A673 (cell line): ENCODE data around the gene IGF1. TPM values are rescaled to one million over a fixed set of nuclear protein-coding genes. Genes with fewer than 3 reads are reported as not detected.

Source experiments
- BruUV-seq: library from RNA; stranded (reverse); fragments of 400-500 nt; replicated peaks from 2 replicates; lab custom pipeline; 2021; lab: Mats Ljungman, UMichigan
- CTCF ChIA-PET: fragments of 300-600 bp; sonication (Branson Sonifier 250); formaldehyde crosslinking; loops from one replicate; lab custom pipeline; 2022; ENCODE audit warnings: antibody characterized with exemption; lab: Charles Lee
- POLR2A ChIA-PET: fragments of 300-600 bp; sonication (Branson Sonifier 250); formaldehyde crosslinking; loops from one replicate; lab custom pipeline; 2022; ENCODE audit warnings: antibody characterized with exemption; ENCODE audit not compliant: low non-redundant PET; lab: Charles Lee
- DNase-seq: peaks from one replicate; pipeline ENCODE4 v3.0.0-alpha.2; 2015; ENCODE audit warnings: low spot score
- H3K27ac ChIP-seq: fragments of 200-600 bp; sonication (generic); 2 replicates; pipeline ENCODE4 v1.5.1; 2016; ENCODE audit warnings: mixed run types, low read depth, mild to moderate bottlenecking, mixed read lengths, antibody characterized with exemption, low read length; ENCODE audit not compliant: poor library complexity, severe bottlenecking
- H3K27me3 ChIP-seq: fragments of 200-600 bp; sonication (generic); replicated peaks from 2 replicates; pipeline ENCODE4 v1.6.1; 2017; ENCODE audit warnings: mixed run types, low read depth, mild to moderate bottlenecking, mixed read lengths, antibody characterized with exemption, low read length; ENCODE audit not compliant: insufficient read depth, poor library complexity
- H3K36me3 ChIP-seq: fragments of 200-600 bp; sonication (generic); 2 replicates; pipeline ENCODE4 v1.6.1; 2016; ENCODE audit warnings: mixed run types, mild to moderate bottlenecking, mixed read lengths, antibody characterized with exemption, low read length; ENCODE audit not compliant: insufficient read depth, poor library complexity, severe bottlenecking
- H3K4me1 ChIP-seq: fragments of 200-600 bp; sonication (generic); 2 replicates; pipeline ENCODE4 v1.6.1; 2017; ENCODE audit warnings: mixed run types, mild to moderate bottlenecking, mixed read lengths, antibody characterized with exemption, low read length; ENCODE audit not compliant: insufficient read depth, poor library complexity, severe bottlenecking
- H3K4me3 ChIP-seq: fragments of 200-600 bp; sonication (generic); 2 replicates; pipeline ENCODE4 v1.5.1; 2016; ENCODE audit warnings: low read depth, mixed run types, mild to moderate bottlenecking, mixed read lengths, low read length; ENCODE audit not compliant: poor library complexity, severe bottlenecking
- H3K9me3 ChIP-seq: fragments of 200-600 bp; sonication (generic); 2 replicates; pipeline ENCODE4 v1.6.1; 2016; ENCODE audit warnings: mixed run types, low read depth, mild to moderate bottlenecking, mixed read lengths, antibody characterized with exemption, low read length; ENCODE audit not compliant: poor library complexity, severe bottlenecking
- CTCF ChIP-seq: fragments of 300-800, 200-600 bp; sonication (generic); conservative IDR thresholded peaks from 2 replicates; pipeline ENCODE4 v1.5.1; 2017; ENCODE audit warnings: low read depth, mild to moderate bottlenecking, antibody characterized with exemption, low read length, moderate library complexity, mixed read lengths
- EZH2 ChIP-seq: fragments of 200-600 bp; sonication (generic); IDR thresholded peaks from 2 replicates; pipeline ENCODE4 v1.6.1; 2017; ENCODE audit warnings: borderline replicate concordance, low read depth, mild to moderate bottlenecking, mixed read lengths, antibody characterized with exemption, low read length; ENCODE audit not compliant: poor library complexity, severe bottlenecking
- intact Hi-C: fragments of 100-400 bp; cut with micrococcal nuclease; formaldehyde crosslinking; loops from one replicate; pipeline ENCODE4 v1.10.0; 2022; ENCODE audit not compliant: unreplicated experiment
- total RNA-seq: library from RNA; stranded (reverse); gene quantifications from 2 replicates; pipeline ENCODE4 v1.2.3, GENCODE V29; 2021

Gene IGF1
- total RNA-seq, 1 experiment from 2014 or later = 16.4 TPM

GRCh38 chr12:102475355-102475754, 5.0 kb downstream of the IGF1 start:
- DNase-seq = no peak
- POLR2A ChIA-PET = no interaction called here
- intact Hi-C loops = no loop called here

GRCh38 chr12:102474438-102475064, 5.8 kb downstream of the IGF1 start:
- H3K36me3 ChIP-seq = no peaks in the 10 kb centered on the region
- no peaks in the 10 kb centered on the region for H3K9me3 ChIP-seq
- H3K27ac ChIP-seq = no peak overlapping the region
- no peak overlapping the region for H3K4me3 ChIP-seq
- CTCF ChIA-PET = no interaction called here
- no peak for DNase-seq
- no peak for TF ChIP-seq CTCF
- no peak for TF ChIP-seq EZH2
- intact Hi-C loops = no loop called here
- BruUV-seq = no TSS peak
- POLR2A ChIA-PET = interaction anchor here (0.6 kb wide), 2 partner anchors 34 to 582 kb away, joined by 4 to 5 read pairs; no protein-coding TSS in a partner anchor
- H3K27me3 ChIP-seq = no peaks in the 10 kb centered on the region
- H3K4me1 ChIP-seq = peaks cover 12% of the 10 kb centered on the region

More at GRCh38 chr12:102475355-102475754, 5.0 kb downstream of the IGF1 start:
- H3K27me3 ChIP-seq = no peaks in the 10 kb centered on the region
- H3K9me3 ChIP-seq = no peaks in the 10 kb centered on the region
- no TSS peak for BruUV-seq
- no peak for TF ChIP-seq EZH2
- no peak for TF ChIP-seq CTCF
- H3K27ac ChIP-seq = no peak overlapping the region
- CTCF ChIA-PET = no interaction called here
- peaks cover 14% of the 10 kb centered on the region for H3K4me1 ChIP-seq
- no peak overlapping the region for H3K4me3 ChIP-seq
- H3K36me3 ChIP-seq = no peaks in the 10 kb centered on the region

- POLR2A ChIA-PET = no interaction called here
- Histone ChIP-seq H3K4me3 (no peak overlapping the region), H3K27ac (no peak overlapping the region), H3K36me3 (no peaks in the 10 kb centered on the region), H3K9me3 (no peaks in the 10 kb centered on the region), H3K27me3 (no peaks in the 10 kb centered on the region), H3K4me1 (peaks cover 5% of the 10 kb centered on the region)
- BruUV-seq = no TSS peak
- CTCF ChIA-PET = no interaction called here
- no peak for TF ChIP-seq CTCF
- no peak for TF ChIP-seq EZH2
- DNase-seq = no peak
- intact Hi-C loops = no loop called here
Observed at GRCh38 chr12:102472496-102472895, 7.9 kb downstream of the IGF1 start.
